Activated T-cell treated with anti-CD3 and anti-CD28 coated beads, Interleukin-2, amount 50 U/mL, for 72 hours (primary cell): ENCODE measurements around the gene WNT3. TPM values are rescaled to one million over a fixed set of nuclear protein-coding genes. Genes with fewer than 3 reads are reported as not detected.
A peak's percentile ranks its signal among the peaks of the same experiment; 100 is the strongest.

ENCODE experiments used
- ATAC-seq, 2 donors: fragments of 150-1000 bp; cut with Tn5 transposase; replicated peaks in 1 of 2; 2 replicates each; pipeline ENCODE4 v1.10.0; 2021; ENCODE audit warnings: moderate library complexity in 2 of 2, mild to moderate bottlenecking in 1 of 2
- DNase-seq, 2 donors: peaks; one replicate each; pipeline ENCODE4 v3.0.0; 2021 to 2022; ENCODE audit warnings: mixed read lengths in 1 of 2
- H3K27ac Mint-ChIP-seq: one replicate; pipeline ENCODE4 v1.8.0; 2022; ENCODE audit warnings: mild to moderate bottlenecking, moderate library complexity, mixed read lengths
- H3K27me3 Mint-ChIP-seq: one replicate; pipeline ENCODE4 v1.8.0; 2022; ENCODE audit warnings: low read depth, mixed read lengths
- H3K36me3 Mint-ChIP-seq, 2 donors: one replicate each; pipeline ENCODE4 v1.8.0; 2022; ENCODE audit warnings: mixed read lengths in 2 of 2, mild to moderate bottlenecking in 1 of 2; ENCODE audit not compliant: insufficient read depth in 2 of 2
- H3K4me1 Mint-ChIP-seq: one replicate; pipeline ENCODE4 v1.8.0; 2022; ENCODE audit warnings: low read depth, mixed read lengths
- H3K4me3 Mint-ChIP-seq, 2 donors: one replicate each; pipeline ENCODE4 v1.8.0; 2022; ENCODE audit warnings: mild to moderate bottlenecking in 2 of 2, mixed read lengths in 2 of 2, moderate library complexity in 2 of 2
- H3K9me3 Mint-ChIP-seq, 2 donors: one replicate each; pipeline ENCODE4 v1.8.0; 2022; ENCODE audit warnings: mixed read lengths in 2 of 2
- total RNA-seq, 2 donors: library from RNA; stranded (reverse); gene quantifications; one replicate each; pipeline ENCODE4 v1.2.3, GENCODE V29; 2022

WNT3 gene, protein sequence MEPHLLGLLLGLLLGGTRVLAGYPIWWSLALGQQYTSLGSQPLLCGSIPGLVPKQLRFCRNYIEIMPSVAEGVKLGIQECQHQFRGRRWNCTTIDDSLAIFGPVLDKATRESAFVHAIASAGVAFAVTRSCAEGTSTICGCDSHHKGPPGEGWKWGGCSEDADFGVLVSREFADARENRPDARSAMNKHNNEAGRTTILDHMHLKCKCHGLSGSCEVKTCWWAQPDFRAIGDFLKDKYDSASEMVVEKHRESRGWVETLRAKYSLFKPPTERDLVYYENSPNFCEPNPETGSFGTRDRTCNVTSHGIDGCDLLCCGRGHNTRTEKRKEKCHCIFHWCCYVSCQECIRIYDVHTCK
- under 1 TPM; 0.14 to 0.53 TPM for total RNA-seq

DNA sequence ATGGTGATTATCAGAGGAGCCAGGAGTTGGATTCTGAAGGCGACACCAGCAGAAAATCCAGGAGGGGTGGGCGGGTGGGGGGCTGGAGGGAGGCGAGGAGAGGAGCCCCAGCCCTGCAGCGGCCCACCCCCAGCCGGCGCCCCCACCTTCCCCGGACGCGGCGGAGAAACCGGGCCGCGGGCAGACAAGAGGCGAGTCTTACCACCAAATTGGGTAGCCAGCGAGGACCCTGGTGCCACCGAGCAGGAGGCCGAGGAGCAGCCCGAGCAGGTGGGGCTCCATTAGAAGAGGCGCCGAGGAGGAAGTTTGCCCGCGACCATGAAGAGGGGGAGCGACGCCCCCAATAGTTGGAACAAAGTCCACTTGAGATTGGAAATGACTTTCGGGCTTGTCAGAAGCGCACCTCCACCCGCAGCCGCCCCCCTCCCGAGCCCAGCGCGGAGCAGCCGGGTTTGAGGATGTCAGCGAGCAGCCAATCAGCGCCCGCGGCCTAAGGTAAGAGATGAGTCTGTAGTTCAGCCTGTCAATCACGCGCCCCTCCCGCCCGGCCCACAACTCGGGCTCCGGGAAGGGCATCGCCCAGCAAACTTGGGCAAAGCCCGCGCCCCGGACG is at the start of gene WNT3:
TSS of gene WNT3 (minus strand) at position 377 of the 613 bp plus-strand sequence. CDS start at position 282, 95 bp downstream.
- ATAC-seq, result peak; percentile 87 to 88
- no peaks in the 10 kb centered on the region for H3K36me3 Mint-ChIP-seq
- H3K27me3 Mint-ChIP-seq, result peaks cover 59% of the 10 kb centered on the region
- peak within 1 kb of the TSS; percentile 73 to 82 for H3K4me3 Mint-ChIP-seq
- H3K9me3 Mint-ChIP-seq, result no peaks in the 10 kb centered on the region
- peaks cover 29% of the 10 kb centered on the region for H3K4me1 Mint-ChIP-seq
- H3K27ac Mint-ChIP-seq, result no peak within 1 kb of the TSS
- DNase-seq, result peak; percentile 68 to 77

DNA sequence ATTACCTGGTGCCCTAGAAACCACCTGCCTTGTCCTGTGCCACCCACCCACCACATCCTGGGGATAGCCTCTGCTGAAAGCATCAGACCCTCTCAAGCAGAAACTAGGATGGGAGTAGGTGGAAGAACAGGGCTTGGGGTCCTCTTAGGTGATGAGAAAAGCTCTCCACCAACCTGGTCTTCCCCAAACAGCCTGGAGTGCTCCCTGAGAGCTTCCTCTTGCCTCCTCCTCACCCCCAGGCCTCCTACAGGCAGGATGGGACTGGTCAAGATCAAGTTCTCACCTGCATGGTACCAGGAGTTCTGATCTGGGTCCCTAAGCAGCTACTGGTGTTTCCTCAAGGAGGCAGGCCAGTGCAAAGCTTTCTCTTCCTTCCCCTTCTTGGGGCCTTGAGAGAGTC is 48.3 kb upstream of the WNT3 start:
- no peak overlapping the region for H3K4me3 Mint-ChIP-seq
- peaks cover 25% of the 10 kb centered on the region for H3K27me3 Mint-ChIP-seq
- H3K36me3 Mint-ChIP-seq, result no peaks in the 10 kb centered on the region
- no peak for DNase-seq
- H3K9me3 Mint-ChIP-seq, result no peaks in the 10 kb centered on the region
- no peaks in the 10 kb centered on the region for H3K4me1 Mint-ChIP-seq
- no peak for ATAC-seq
- H3K27ac Mint-ChIP-seq, result no peak overlapping the region

DNA sequence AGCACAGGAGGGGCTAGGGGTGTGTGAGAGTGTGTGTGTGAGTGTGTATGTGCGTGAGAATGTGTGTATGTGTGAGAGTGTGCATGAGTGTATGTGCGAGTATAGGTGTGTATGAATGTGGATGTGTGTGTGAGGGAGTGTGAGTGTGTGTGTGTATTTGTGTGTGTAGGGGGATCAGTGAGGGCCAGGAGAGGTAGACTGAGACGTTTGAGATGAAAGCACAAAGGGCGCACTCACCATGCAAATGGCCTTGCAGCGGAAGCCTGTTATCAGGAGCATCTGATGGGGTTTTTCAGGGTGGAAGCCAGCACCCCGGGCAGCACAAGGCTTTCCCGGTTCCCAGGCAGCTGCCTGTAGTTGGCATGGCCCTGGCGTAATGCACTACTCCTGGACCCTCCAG is 47.8 kb upstream of the WNT3 start:
- H3K9me3 Mint-ChIP-seq, result no peaks in the 10 kb centered on the region
- peaks cover 28% of the 10 kb centered on the region for H3K27me3 Mint-ChIP-seq
- ATAC-seq (no peak), DNase-seq (no peak)
- no peaks in the 10 kb centered on the region for H3K36me3 Mint-ChIP-seq
- no peak overlapping the region for H3K27ac Mint-ChIP-seq
- no peaks in the 10 kb centered on the region for H3K4me1 Mint-ChIP-seq
- no peak overlapping the region for H3K4me3 Mint-ChIP-seq

DNA sequence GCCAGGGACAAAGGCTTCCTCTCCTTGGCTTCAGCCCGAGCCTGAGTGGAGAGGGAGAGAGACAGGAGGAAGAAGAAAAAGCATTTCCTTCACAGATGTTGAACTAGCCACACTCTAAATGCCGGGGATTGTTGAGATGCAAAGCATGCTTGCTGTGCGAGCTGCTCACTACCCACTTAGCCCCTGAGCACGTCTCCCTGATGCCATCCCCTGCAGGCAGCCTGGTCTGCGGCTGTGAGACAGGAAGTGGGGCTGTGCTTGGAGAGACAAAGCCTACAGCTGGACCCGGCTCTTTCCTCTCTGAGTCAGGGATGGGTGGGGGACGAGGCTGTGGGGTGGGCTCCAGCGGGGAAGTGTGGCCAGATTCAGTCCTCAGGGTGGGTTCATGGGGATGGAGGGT is 46.6 kb upstream of the WNT3 start:
- H3K9me3 Mint-ChIP-seq, result no peaks in the 10 kb centered on the region
- peaks cover 31% of the 10 kb centered on the region for H3K27me3 Mint-ChIP-seq
- DNase-seq, result no peak
- no peaks in the 10 kb centered on the region for H3K36me3 Mint-ChIP-seq
- no peak overlapping the region for H3K27ac Mint-ChIP-seq
- ATAC-seq, result no peak
- H3K4me1 Mint-ChIP-seq, result no peaks in the 10 kb centered on the region
- H3K4me3 Mint-ChIP-seq, result no peak overlapping the region

DNA sequence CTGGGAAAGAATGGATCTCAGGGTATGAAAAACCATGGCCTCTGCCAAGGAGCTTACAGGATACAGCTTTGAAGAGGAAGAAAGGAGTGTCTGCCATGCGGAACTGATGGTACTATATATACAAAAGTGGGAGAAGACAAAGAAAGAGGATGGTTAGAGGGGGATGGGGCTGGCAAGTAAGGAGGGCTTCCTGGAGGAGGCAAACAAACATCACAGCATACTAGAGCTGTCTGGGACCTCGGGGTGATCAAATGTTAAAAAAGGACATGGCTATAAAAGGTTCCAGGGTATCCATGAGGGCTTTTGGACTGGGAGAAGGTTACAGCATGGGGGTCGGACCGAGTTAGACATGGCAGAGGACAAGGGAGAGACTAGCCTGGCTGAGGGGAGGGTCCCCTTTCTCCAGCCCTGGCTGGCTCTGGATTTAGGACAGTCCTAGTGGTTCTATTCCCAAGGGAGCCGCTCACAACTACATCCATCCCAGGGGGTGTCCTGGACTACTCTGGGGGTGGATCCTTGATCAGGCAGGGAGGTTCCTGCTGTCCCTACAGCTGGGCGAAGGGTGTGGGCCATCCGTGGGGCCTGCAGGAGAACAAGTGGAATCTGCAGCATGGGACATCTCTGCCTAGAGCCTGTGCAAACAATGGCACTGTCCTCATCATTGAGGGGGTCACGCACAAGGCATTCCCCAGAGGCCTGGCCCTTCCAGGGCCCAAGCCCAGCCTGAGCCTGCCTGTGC is 45.1 kb upstream of the WNT3 start:
- no peaks in the 10 kb centered on the region for H3K36me3 Mint-ChIP-seq
- no peak overlapping the region for H3K27ac Mint-ChIP-seq
- H3K4me1 Mint-ChIP-seq, result no peaks in the 10 kb centered on the region
- ATAC-seq (no peak), DNase-seq (no peak)
- H3K27me3 Mint-ChIP-seq, result peaks cover 31% of the 10 kb centered on the region
- no peak overlapping the region for H3K4me3 Mint-ChIP-seq
- H3K9me3 Mint-ChIP-seq, result no peaks in the 10 kb centered on the region

DNA sequence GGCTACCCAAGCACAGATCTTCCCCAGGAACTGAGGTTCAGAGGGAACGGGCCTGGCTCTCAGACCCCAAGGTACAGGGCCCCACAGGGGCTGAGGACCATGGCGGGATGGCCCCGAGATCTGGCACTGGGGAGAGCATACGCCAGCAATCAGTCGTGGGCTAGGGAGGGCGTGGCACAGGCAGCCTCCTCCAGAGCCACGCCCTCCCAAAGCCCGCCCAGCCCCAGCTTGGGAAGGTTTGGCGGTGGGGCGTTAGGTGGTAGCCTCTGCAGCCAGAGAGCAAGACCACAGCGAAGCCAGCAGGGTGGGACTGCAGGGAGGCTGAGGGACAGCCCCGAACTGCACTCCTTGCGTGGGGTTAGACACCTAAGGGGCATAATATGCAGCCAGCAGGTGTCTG is 44.5 kb upstream of the WNT3 start:
- H3K36me3 Mint-ChIP-seq, result no peaks in the 10 kb centered on the region
- ATAC-seq (no peak), DNase-seq (no peak)
- H3K27ac Mint-ChIP-seq, result no peak overlapping the region
- H3K27me3 Mint-ChIP-seq, result peaks cover 31% of the 10 kb centered on the region
- no peaks in the 10 kb centered on the region for H3K4me1 Mint-ChIP-seq
- no peak overlapping the region for H3K4me3 Mint-ChIP-seq
- H3K9me3 Mint-ChIP-seq, result no peaks in the 10 kb centered on the region

DNA sequence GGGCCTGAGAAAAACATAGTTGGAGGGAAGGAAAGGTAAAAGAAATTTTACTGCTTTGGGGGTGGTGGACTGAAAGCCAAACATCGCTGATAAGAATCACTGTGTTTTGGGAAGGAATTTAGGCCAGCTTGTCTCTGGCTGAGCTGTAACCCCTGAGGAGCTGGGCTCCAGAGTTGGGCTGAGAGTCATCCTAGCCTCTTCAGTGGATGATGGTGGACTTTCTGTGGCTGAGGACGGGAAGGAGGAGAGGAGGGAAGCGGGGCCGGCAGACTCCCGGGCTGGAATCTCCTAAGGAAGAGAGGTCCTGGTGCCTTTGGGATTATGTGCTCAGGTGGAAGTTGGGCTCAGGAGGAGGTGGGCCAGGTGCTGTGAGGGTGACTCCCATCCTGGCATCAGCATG is 41.5 kb upstream of the WNT3 start:
- peaks cover 35% of the 10 kb centered on the region for H3K27me3 Mint-ChIP-seq
- no peak overlapping the region for H3K27ac Mint-ChIP-seq
- no peak overlapping the region for H3K4me3 Mint-ChIP-seq
- H3K4me1 Mint-ChIP-seq, result no peaks in the 10 kb centered on the region
- no peaks in the 10 kb centered on the region for H3K9me3 Mint-ChIP-seq
- no peaks in the 10 kb centered on the region for H3K36me3 Mint-ChIP-seq
- DNase-seq (no peak), ATAC-seq (no peak)

DNA sequence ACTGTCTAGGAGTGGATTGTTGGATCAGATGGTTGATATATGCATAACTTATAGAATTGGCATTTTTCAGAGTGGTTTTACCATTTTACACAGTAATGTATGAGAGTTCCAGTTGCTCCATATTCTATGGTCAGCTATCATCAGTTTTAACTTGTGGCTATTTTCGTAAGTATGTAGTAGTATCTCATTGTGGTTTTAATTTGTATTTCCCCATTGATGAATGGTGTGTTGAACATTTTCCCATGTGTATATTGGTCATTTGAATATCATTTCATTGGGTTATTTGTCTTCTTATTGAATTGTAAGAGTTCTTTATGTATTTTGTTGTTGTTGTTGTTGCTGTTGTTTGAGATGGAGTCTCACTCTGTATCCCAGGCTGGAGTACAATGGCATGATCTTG is 39.1 kb upstream of the WNT3 start:
- DNase-seq (no peak), ATAC-seq (no peak)
- Mint-ChIP-seq H3K36me3 (no peaks in the 10 kb centered on the region), H3K27me3 (peaks cover 41% of the 10 kb centered on the region), H3K4me1 (no peaks in the 10 kb centered on the region), H3K9me3 (no peaks in the 10 kb centered on the region), H3K27ac (no peak overlapping the region), H3K4me3 (no peak overlapping the region)

DNA sequence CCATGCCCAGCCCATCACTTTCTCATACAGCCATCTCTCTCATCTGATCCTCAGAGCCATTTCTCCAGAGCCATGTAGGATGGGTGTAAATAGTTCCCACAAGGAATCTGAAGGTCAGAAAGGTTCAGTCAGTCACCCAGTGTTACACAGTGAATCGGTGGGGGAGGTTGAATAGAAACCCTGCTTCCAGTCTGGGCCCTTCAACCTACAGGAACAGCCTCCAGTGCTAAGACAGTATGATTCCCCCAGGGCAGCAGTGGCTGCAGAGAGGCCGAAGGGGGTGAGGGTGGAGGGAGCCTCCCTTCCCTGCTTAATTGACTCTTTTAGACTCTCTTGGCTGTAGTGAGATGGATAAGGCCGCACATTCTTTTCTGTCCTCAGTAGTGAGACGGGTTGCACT is 36.5 kb upstream of the WNT3 start:
- ATAC-seq, result no peak
- peaks cover 59% of the 10 kb centered on the region for H3K27me3 Mint-ChIP-seq
- H3K27ac Mint-ChIP-seq, result no peak overlapping the region
- H3K9me3 Mint-ChIP-seq, result no peaks in the 10 kb centered on the region
- H3K36me3 Mint-ChIP-seq, result no peaks in the 10 kb centered on the region
- H3K4me3 Mint-ChIP-seq, result no peak overlapping the region
- DNase-seq, result no peak
- peaks cover 5% of the 10 kb centered on the region for H3K4me1 Mint-ChIP-seq

DNA sequence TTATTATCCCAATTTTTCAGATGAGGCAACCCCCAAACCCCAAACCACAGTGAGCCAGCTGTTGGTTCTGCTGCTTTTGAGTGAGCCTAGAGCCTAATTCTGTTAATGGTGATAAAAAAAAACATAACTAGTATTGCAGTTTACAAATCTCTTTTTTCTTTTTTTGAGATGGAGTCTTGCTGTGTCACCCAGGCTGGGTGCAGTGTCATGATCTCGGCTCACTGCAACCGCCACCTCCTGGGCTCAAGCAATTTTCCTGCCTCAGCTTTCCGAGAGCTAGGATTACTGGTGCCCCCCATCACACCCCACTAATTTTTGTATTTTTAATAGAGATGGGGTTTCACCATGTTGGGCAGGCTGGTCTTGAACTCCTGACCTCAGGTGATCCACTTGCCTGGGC is 36.0 kb upstream of the WNT3 start:
- Mint-ChIP-seq H3K27ac (no peak overlapping the region), H3K36me3 (no peaks in the 10 kb centered on the region), H3K9me3 (no peaks in the 10 kb centered on the region), H3K4me1 (peaks cover 5% of the 10 kb centered on the region), H3K4me3 (no peak overlapping the region), H3K27me3 (peaks cover 63% of the 10 kb centered on the region)
- DNase-seq (no peak), ATAC-seq (no peak)

DNA sequence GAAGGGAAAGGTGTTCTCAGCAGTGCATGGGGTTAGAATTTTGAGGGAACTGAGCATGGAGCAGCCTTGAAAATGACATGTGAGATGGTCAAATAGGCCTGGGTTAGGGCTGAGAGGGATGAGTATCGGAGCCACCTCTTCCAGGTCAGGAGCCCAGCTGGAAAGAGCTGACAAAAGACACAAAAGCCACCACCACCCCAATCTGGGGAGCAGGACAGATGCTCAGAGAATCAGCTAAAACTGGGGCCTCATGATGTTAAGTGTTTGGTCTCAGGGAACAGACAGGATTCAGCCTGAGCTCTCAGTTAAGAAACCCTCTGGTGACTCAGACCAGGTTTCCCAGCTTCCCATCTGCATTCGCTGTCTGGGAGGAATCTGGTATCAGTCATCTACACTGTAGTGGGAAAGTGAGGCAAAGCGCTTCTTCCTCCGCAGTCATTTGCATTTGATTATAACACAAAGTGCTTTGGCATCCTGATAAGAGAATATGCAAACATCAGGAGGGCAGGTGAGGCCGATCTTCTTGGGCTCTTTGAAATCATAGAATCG is 35.5 kb upstream of the WNT3 start:
- no peak overlapping the region for H3K4me3 Mint-ChIP-seq
- ATAC-seq (no peak), DNase-seq (no peak)
- H3K27me3 Mint-ChIP-seq, result peaks cover 69% of the 10 kb centered on the region
- no peaks in the 10 kb centered on the region for H3K36me3 Mint-ChIP-seq
- H3K4me1 Mint-ChIP-seq, result peaks cover 5% of the 10 kb centered on the region
- no peaks in the 10 kb centered on the region for H3K9me3 Mint-ChIP-seq
- no peak overlapping the region for H3K27ac Mint-ChIP-seq

DNA sequence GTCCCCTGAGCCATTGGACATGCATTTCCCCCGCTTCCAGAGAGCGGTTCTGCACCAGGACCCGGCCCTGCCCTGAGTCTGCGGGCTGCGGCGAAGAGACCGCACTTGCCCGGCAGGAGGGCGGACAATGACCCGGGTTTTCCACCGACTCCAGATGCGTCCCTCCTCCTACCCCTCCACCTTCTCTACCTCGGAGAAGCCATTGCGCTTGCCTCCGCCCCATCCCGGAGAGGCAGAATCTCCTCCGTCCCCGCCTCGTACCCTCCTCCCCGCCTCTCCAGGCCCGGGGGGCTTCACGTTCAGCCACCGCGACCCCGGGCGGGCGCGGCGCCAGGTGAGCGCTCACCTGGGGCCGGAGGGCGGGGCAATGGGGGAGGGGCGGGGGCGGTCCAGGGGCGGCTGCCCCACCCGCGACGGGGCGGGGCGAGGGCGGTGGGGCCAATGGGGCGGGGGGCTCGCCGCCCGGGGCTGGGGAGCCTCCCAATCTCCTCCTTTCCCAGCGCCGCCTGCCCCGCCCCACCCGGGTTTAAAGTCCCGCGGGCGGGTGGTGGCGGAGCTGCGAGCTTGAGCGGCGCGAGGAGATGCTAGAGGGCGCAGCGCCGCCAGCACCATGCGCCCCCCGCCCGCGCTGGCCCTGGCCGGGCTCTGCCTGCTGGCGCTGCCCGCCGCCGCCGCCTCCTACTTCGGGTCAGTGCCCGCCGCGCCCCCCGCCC is 32.7 kb upstream of the WNT3 start, which contains the start of gene WNT9B:
TSS of gene WNT9B (plus strand) at position 555 of the 713 bp plus-strand sequence. CDS start at position 611, 56 bp downstream.
- H3K27ac Mint-ChIP-seq, result no peak within 1 kb of the TSS
- no peaks in the 10 kb centered on the region for H3K9me3 Mint-ChIP-seq
- H3K27me3 Mint-ChIP-seq, result peaks cover 81% of the 10 kb centered on the region
- peaks cover 5% of the 10 kb centered on the region for H3K4me1 Mint-ChIP-seq
- DNase-seq, result peak; percentile 23 to 30
- peak; percentile 47 to 57 for ATAC-seq
- H3K4me3 Mint-ChIP-seq, result peak within 1 kb of the TSS; percentile 67 to 84
- no peaks in the 10 kb centered on the region for H3K36me3 Mint-ChIP-seq

DNA sequence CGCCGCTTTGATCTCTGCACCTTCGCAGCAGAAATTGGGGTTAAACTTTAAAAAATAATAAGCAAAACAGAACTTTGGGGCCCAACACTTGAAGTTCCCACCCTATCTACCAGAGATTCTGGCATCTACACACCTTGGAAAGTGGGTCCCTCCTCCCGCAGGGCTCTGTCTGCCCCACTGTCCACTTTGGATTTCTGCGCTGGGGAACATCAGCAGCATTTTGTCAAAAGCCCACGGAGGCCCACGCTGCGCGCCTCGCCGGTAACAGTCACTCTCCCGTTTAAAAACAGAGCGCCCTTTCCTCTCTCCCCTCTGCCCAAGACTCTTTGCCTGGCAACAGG is 32.2 kb upstream of the WNT3 start:
- H3K4me3 Mint-ChIP-seq, result peak overlapping the region in 1 of 2 donors; percentile 50

More for the DNA sequence above, 32.2 kb upstream of the WNT3 start:
- no peak overlapping the region for H3K27ac Mint-ChIP-seq
- ATAC-seq, result no peak
- H3K36me3 Mint-ChIP-seq, result no peaks in the 10 kb centered on the region
- no peak for DNase-seq
- H3K4me1 Mint-ChIP-seq, result peaks cover 5% of the 10 kb centered on the region
- peaks cover 81% of the 10 kb centered on the region for H3K27me3 Mint-ChIP-seq
- no peaks in the 10 kb centered on the region for H3K9me3 Mint-ChIP-seq
